ENCODE measurements around the gene FBXW11. TPM values are rescaled to one million over a fixed set of nuclear protein-coding genes. Genes with fewer than 3 reads are reported as not detected.

FBXW11 gene
- total and polyA plus RNA-seq, 10 of the 15 experiments (the other 5 are each of a cell fraction or from before 2014, with no cell fraction given) = 4.3 to 61.5 (median 40.0) TPM

- TF ChIP-seq IRF3 (IDR thresholded peaks at IDR 0.05) (no peak), CEBPB (IDR thresholded peaks at IDR 0.05; ENCODE audit: borderline replicate concordance in 1 of 2, low read depth in 2 of 2, low read length in 2 of 2) (0 out of 4 replicates have a peak, but pooled peaks of 1 of the 2 experiments have one; percentile 64), EGR1 (IDR thresholded peaks at IDR 0.05; ENCODE audit: borderline replicate concordance in 1 of 2, low read depth in 2 of 2, low read length in 2 of 2) (0 out of 3 replicates have a peak, but pooled peaks of 1 of the 2 experiments have one; percentile 38), BCL11A (IDR thresholded peaks at IDR 0.05; ENCODE audit: low read depth, low read length) (peak; percentile 49; the same call in 1 of the 2 replicates), BRCA1 (IDR thresholded peaks at IDR 0.05; ENCODE audit: low read depth, low read length) (no peak), BACH1 (IDR thresholded peaks at IDR 0.05; ENCODE audit: borderline replicate concordance) (no peak), RFX5 (IDR thresholded peaks at IDR 0.05; ENCODE audit: low read depth, low read length) (no peak), CREM (IDR thresholded peaks at IDR 0.05; ENCODE audit: low read depth) (peak; percentile 13; the same call in 1 of the 2 replicates), CREB1 (IDR thresholded peaks at IDR 0.05; ENCODE audit: low read depth) (peak; percentile 44; the same call in 1 of the 2 replicates), IRF4 (IDR thresholded peaks at IDR 0.05; ENCODE audit: low read depth, low read length) (0 out of 2 replicates have a peak, but pooled peaks have one; percentile 21), MYB (IDR thresholded peaks at IDR 0.05; ENCODE audit: borderline replicate concordance, low read depth, low read length) (no peak), ASH2L (IDR thresholded peaks at IDR 0.05; ENCODE audit: borderline replicate concordance, low read depth) (no peak), ZBTB33 (IDR thresholded peaks at IDR 0.05) (peak; percentile 57; the same call in 1 of the 2 replicates), CBX5 (IDR thresholded peaks at IDR 0.05; ENCODE audit: low read depth) (peak; percentile 74), SMC3 (IDR thresholded peaks at IDR 0.05; ENCODE audit: borderline replicate concordance, low read length) (no peak), ZBED1 (IDR thresholded peaks at IDR 0.05; ENCODE audit: borderline replicate concordance) (peak; percentile 87; the same call in 1 of the 2 replicates), KAT2A (conservative IDR thresholded peaks at IDR 0.05; ENCODE audit: control insufficient read depth, low read depth, low read length) (no peak), YY1 (IDR thresholded peaks at IDR 0.05; ENCODE audit: low read depth, low read length) (peak; percentile 83), SIX5 (IDR thresholded peaks at IDR 0.05; ENCODE audit: low read depth, low read length, severe bottlenecking) (no peak), POU2F2 (IDR thresholded peaks at IDR 0.05; ENCODE audit: borderline replicate concordance, low read depth, low read length) (no peak), TCF12 (IDR thresholded peaks at IDR 0.05; ENCODE audit: low read depth, low read length) (0 out of 2 replicates have a peak, but pooled peaks have one; percentile 35)
Measured at GRCh38 chr5:171978519-171978918, 27.9 kb downstream of the FBXW11 start (continued).
